SK-MEL-5 (cell line): ENCODE results near the gene UBR7. TPM values are rescaled to one million over a fixed set of nuclear protein-coding genes. Genes with fewer than 3 reads are reported as not detected.
A peak's percentile ranks its signal among the peaks of the same experiment; 100 is the strongest.
"Not testable (repeated sequence)": the region's sequence is repeated elsewhere in the genome, so short reads cannot be mapped to it uniquely, and the experiment has no call there.

ENCODE experiments used
- DNase-seq: peaks from one replicate; pipeline ENCODE4 v3.0.0-alpha.2; 2016; ENCODE audit warnings: low read depth, low spot score
- in situ Hi-C: cut with HindIII; loops from 2 replicates; pipeline ENCODE4 v1.10.0; 2016; ENCODE audit warnings: low sequenced_read_pairs, high pct_unique_total_duplicates, low pct_unique_long_range_greater_than_20kb
- total RNA-seq: library from RNA; depleted of rRNA; stranded (reverse); fragments of >200 nt; shearing (Covaris generic); gene quantifications from 2 replicates; pipeline ENCODE4 v1.2.3, GENCODE V29; 2014

Gene UBR7
- total RNA-seq, 1 experiment from 2014 or later: 36.6 TPM

GRCh38 chr14:93231129-93231979 is 24.3 kb downstream of the UBR7 start:
- peak; percentile 34 for DNase-seq
- in situ Hi-C loops: no loop called here

DNA sequence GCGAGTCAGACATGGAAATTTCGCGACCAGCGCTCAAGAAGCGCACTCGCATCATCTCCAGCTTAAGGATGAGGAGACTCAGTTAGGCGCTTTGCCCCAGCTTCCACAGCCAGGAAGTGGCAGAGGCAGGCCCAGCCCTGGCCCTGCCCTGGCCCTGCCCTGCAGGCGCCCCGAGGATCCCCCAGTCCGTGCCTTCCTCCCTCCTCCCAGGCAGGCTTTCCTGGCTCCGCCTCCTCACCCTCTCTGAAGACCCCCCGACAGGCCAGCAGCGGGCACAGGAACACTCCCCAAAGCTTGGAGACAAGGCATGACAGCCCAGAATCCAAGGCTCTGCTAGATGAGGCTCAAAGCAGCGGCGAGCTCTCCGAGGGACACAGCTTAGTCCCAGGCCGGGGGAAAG is 25.1 kb downstream of the UBR7 start:
- in situ Hi-C loops: no loop called here
- DNase-seq: no peak

DNA sequence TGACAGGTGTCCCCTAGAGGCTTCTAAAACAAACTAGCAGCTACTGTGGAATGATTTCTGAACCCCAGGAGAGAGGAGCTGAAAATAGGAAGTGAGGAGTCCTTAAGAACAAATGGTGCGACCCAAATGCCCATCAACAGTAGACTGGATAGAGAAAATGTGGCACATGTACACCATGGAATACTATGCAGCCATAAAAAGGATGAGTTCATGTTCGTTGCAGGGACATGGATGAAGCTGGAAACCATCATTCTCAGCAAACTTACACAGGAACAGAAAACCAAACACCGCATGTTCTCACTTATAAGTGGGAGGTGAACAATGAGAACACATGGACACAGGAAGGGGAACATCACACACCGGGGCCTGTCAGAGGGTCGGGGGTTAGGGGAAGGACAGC is 26.0 kb downstream of the UBR7 start:
- in situ Hi-C loops, DNase-seq: not testable (repeated sequence)

DNA sequence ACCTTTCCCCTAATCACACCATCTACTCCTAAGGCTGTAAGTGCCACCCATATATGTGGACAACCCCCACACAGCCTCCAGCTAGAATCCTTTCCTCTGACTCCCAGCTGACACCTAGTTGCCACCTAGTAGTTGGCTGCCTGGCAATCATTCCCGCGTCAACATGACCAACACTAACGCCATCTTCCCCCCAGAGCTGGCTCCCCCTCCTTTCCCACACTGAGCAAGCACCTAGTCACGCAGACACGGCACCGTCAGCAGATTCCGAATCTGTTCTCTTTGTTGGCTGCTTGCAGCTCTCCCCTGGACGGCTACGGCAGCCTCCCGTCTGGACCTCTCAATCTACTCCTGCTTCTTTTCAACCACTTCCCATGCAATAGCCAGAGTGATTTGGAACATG is 27.7 kb downstream of the UBR7 start:
- in situ Hi-C loops: no loop called here
- DNase-seq: peak; percentile 11

- in situ Hi-C loops: no loop called here
- no peak for DNase-seq
Measured at GRCh38 chr14:93239869-93240677, 33.0 kb downstream of the UBR7 start.

GRCh38 chr14:93240678-93241000 is 33.6 kb downstream of the UBR7 start:
- no peak for DNase-seq
- in situ Hi-C loops: no loop called here

- in situ Hi-C loops: no loop called here
- DNase-seq: no peak
Measured at GRCh38 chr14:93245764-93246420, 38.8 kb downstream of the UBR7 start.

DNA sequence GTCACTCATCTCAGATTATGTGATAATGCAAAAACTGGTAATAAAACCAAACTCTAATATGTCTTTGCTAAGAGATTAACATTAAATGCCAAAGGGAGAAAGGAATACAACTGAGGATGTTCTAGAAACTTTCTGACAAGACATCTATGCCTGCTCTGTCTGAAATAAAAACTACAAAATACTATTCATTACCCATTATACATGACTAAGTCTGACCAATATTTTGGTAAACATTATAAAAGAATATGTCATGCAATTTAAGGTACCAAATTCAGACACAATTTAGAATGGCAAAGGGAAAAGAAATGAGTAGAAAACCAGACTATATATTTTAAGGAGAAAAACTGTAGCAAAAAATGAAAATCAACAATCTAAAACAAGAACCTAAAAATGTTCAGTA is 39.5 kb downstream of the UBR7 start:
- no peak for DNase-seq
- in situ Hi-C loops: no loop called here

GRCh38 chr14:93249128-93249831 is 42.2 kb downstream of the UBR7 start:
- DNase-seq: no peak
- in situ Hi-C loops: no loop called here

DNA sequence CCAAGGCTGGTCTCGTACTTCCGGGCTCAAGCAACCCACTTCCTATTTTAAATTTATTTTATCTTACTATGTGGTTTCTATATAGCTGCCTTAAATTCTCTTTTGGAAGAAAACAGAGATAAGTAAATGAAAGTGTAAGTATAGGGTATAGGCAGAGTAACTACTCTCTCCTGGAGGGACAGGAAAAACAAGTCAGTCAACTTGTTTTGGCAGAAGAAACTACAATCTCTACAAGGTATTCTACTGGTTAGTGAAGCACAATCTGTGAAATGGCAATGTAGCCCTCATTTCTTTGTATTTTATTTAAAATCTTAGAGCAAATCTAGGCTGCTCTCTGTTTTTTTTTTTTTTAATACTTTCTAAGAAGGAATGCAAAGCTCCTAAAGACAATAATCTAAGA is 55.4 kb downstream of the UBR7 start:
- in situ Hi-C loops: no loop called here
- DNase-seq: no peak

GRCh38 chr14:93263416-93263815 is 56.4 kb downstream of the UBR7 start:
- DNase-seq: no peak
- in situ Hi-C loops: no loop called here

DNA sequence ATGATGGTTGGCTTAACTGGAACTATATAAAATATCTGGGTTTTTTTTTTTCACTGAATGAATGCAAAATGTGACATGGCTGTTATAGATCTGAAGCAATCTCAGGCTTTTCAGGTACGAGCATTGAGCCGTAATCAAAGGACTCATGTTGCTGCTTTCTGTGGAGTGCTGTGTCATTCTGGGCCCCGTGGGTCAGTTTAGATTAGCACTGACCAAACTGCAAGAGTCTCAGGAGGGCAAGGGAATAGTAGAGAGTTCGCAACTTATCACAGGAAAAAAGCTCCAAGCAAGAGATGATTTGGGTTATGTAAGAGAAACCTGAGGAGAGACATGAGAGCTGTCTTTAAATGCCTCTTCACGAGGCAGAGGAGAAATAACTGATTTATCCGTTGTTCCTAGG is 59.1 kb downstream of the UBR7 start:
- in situ Hi-C loops: no loop called here
- DNase-seq: no peak

DNA sequence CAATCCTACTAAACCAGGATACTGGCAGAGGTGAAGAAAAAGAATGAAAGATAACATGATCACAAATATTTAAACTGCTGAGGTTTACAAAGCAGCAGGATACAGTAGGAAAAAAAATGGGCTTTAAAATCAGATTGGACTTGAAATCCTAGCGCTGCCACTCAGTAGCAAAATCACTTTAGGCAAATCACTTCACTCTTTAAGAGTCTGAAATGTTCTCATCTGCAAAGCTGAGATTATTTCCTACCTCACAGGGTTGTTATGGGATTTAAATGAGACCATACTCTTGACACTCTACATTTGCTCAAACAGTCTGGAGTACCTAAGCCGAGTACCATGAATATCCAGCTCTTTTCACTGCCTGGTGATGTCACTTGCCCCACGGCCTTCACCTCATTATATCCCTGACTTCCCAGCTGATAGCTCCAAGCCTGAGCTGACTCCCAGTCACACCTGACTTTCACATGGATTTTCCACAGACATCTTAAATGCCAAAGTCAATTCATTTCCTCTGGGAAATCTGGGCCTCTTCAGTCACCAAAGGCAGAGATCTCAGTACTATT is 60.2 kb downstream of the UBR7 start:
- no peak for DNase-seq
- in situ Hi-C loops: no loop called here

GRCh38 chr14:93268406-93268805 is 61.4 kb downstream of the UBR7 start:
- in situ Hi-C loops: no loop called here
- DNase-seq: no peak

DNA sequence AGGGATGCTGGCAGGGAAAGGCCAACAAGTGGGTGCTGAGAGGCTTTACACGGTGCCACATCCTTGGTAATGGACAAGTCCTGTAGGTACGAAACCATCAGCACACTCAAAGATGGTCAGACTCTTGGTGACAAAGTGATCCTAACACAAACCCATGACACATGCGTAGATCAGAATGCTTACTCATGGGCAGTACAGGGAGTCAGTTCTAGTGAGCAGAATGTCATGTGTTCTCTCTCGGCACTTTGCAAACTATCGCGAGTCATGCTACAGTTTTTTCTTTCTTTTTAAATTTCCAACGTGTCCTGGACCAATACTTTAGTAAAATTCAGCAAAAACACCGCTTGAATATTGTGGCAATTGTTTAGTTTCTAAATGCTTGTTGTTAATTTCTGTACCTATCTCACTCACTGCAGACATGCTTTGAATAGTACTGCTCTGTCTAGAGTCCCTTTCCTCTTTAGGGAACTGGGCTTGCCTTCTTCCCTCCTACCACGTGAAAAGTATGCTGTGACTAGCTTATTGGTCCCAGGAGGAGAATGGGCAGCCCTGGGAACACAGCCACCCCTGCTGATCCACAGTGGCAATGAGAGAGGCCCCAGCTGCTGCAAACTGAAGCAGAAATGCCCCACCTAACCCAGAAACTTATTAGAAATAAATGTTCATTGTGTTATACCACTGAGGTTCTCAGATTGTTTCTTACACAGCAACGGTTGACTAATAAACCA is 62.4 kb downstream of the UBR7 start:
- in situ Hi-C loops: no loop called here
- DNase-seq: peak; percentile 78

DNA sequence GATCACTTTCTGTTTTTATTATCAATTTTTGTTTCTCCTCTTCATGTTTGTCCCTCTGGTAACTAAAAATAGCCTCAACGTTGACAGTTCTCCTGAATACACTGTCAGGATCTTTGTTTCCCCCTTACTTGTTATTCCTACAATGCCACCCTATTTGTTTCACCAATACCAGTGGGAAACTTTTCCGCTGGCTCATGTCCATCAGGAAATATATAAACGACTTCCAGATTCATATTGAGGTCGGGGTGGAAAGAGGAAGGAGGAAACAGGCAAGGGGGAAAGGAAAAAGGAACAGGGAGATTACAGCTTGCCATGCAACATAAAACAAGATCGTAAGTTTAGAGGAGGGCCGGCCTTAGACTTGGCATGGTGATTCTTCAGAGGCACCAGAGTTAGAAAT is 64.1 kb downstream of the UBR7 start:
- in situ Hi-C loops: no loop called here
- DNase-seq: no peak
